ENCODE data around the gene POLE3. TPM values are rescaled to one million over a fixed set of nuclear protein-coding genes. Genes with fewer than 3 reads are reported as not detected.
"Not testable (repeated sequence)": the region's sequence is repeated elsewhere in the genome, so short reads cannot be mapped to it uniquely, and the experiment has no call there.

Gene POLE3
- total RNA-seq, 1 donor from 2014 or later, result 32.4 TPM

DNA sequence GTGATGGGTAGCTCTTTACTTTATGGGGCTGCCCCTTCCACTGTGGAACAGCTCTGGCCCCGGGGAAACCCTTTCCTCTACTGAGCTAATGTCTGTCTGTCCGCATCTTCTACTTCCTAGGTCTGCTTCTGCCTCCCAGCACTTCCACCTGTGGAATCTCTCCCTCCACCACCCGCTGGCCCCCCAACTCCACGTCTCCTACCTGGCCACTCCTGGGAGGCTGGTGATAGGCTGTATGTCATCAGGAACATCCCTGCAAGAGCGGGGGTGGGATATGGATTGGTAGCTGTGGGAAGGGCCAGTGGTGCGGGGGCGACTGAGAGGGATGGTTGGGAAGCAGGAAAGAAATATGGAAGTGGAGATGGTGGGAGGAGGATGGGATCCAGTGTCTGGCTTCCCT lies 18.6 kb downstream of the POLE3 start:
- Histone ChIP-seq H3K9me3 (ENCODE audit: control insufficient read depth in 3 of 3, low read length in 3 of 3) (no peaks in the 10 kb centered on the region), H3K27me3 (ENCODE audit: control insufficient read depth in 3 of 3, insufficient read depth in 3 of 3, low read length in 3 of 3) (no peaks in the 10 kb centered on the region), H3K27ac (ENCODE audit: low read depth, low read length) (no peak overlapping the region), H3K4me3 (ENCODE audit: low read length in 3 of 3) (no peak overlapping the region), H3K4me1 (ENCODE audit: control insufficient read depth in 3 of 3, insufficient read depth in 3 of 3, low read length in 3 of 3) (no peaks in the 10 kb centered on the region), H3K9ac (ENCODE audit: low read depth in 1 of 3, low read length in 3 of 3) (no peak overlapping the region), H3K36me3 (ENCODE audit: control insufficient read depth in 3 of 3, insufficient read depth in 3 of 3, low read length in 3 of 3) (peaks cover 50 to 57% (median 51%) of the 10 kb centered on the region in 3 donors)

DNA sequence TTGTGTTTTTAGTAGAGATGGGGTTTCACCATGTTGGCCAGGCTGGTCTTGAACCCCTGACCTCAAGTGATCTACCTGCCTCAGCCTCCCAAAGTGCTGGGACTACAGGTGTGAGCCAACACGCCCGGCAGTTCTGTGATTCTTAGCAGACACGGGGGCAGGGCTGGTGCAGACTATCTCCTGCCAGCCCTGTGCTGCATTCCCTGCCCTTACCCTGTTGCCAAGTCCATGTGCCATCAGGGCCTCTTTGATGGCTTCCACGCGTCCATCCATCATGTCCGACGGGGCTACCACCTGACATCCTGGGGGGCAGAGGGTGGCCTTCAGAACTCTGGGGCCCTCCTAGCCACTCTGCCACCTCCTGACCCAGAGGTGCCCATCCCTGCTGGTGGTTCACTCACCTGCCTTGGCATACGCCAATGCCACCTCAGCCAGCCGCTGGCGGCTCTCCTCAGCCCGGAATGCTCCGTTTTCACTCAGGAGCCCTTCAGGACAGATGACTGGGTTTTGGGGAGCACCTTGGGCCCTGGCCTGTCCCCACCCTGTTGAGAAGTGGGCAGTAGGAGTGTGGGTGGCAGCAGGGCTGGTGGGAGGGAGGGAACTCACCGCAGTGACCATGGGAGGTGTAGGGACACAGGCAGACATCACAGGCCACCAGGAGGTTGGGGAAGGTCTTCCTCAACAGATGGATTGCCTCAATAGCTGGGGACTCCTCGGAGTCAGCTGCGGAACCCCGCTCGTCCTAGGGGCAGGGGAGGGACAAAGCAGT lies 20.1 kb downstream of the POLE3 start:
- no peaks in the 10 kb centered on the region for H3K4me1 ChIP-seq (ENCODE audit: control insufficient read depth in 3 of 3, insufficient read depth in 3 of 3, low read length in 3 of 3)
- H3K4me3 ChIP-seq (ENCODE audit: low read length in 3 of 3), result no peak overlapping the region
- no peak overlapping the region for H3K9ac ChIP-seq (ENCODE audit: low read depth in 1 of 3, low read length in 3 of 3)
- H3K27ac ChIP-seq (ENCODE audit: low read depth, low read length), result no peak overlapping the region
- peaks cover 52 to 66% (median 54%) of the 10 kb centered on the region in 3 donors for H3K36me3 ChIP-seq (ENCODE audit: control insufficient read depth in 3 of 3, insufficient read depth in 3 of 3, low read length in 3 of 3)
- H3K27me3 ChIP-seq (ENCODE audit: control insufficient read depth in 3 of 3, insufficient read depth in 3 of 3, low read length in 3 of 3), result no peaks in the 10 kb centered on the region
- H3K9me3 ChIP-seq (ENCODE audit: control insufficient read depth in 3 of 3, low read length in 3 of 3), result no peaks in the 10 kb centered on the region

DNA sequence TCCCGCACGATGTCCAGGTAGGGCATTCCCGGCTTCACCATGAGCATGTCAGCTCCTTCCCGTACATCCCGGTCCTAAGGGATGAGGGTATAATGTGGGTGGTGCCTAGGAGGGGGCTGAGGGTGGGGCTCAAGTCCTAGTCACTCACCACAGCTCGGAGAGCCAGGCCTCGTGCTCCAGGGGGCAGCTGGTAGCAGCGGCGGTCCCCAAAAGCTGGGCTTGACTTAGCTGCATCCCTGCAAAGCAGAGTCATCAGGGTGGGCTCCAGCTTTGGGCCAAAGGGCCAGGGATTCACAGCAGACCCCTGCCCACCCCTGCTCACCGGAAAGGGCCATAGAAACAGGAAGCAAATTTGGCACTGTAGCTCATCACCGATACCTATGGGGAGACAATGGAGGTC lies 21.0 kb downstream of the POLE3 start:
- H3K36me3 ChIP-seq (ENCODE audit: control insufficient read depth in 3 of 3, insufficient read depth in 3 of 3, low read length in 3 of 3), result peaks cover 50 to 62% (median 54%) of the 10 kb centered on the region in 3 donors
- H3K27ac ChIP-seq (ENCODE audit: low read depth, low read length), result no peak overlapping the region
- H3K9ac ChIP-seq (ENCODE audit: low read depth in 1 of 3, low read length in 3 of 3), result no peak overlapping the region
- no peaks in the 10 kb centered on the region for H3K27me3 ChIP-seq (ENCODE audit: control insufficient read depth in 3 of 3, insufficient read depth in 3 of 3, low read length in 3 of 3)
- no peaks in the 10 kb centered on the region for H3K9me3 ChIP-seq (ENCODE audit: control insufficient read depth in 3 of 3, low read length in 3 of 3)
- H3K4me1 ChIP-seq (ENCODE audit: control insufficient read depth in 3 of 3, insufficient read depth in 3 of 3, low read length in 3 of 3), result no peaks in the 10 kb centered on the region
- H3K4me3 ChIP-seq (ENCODE audit: low read length in 3 of 3), result no peak overlapping the region

DNA sequence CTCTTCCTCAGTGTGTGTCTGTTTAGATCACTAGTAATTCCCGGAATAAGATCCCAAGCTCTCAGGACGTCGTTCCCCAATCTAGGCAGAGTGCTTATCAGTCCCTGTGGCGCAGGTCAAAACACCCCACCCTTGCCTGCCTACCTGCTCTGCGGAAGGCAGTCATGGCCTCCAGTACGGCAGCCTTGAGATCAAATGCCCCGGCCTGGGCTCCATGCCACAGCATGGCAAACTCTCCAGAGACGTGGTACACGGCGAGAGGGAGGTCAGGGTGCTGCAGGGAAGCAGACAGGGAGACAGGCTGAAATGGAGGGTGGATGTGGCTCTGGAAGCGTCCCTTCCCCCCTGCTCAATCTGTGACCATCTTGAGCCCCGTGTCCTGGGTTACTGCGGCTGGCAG lies 21.6 kb downstream of the POLE3 start:
- peaks cover 50 to 62% (median 54%) of the 10 kb centered on the region in 3 donors for H3K36me3 ChIP-seq (ENCODE audit: control insufficient read depth in 3 of 3, insufficient read depth in 3 of 3, low read length in 3 of 3)
- H3K27ac ChIP-seq (ENCODE audit: low read depth, low read length), result no peak overlapping the region
- no peak overlapping the region for H3K4me3 ChIP-seq (ENCODE audit: low read length in 3 of 3)
- H3K4me1 ChIP-seq (ENCODE audit: control insufficient read depth in 3 of 3, insufficient read depth in 3 of 3, low read length in 3 of 3), result no peaks in the 10 kb centered on the region
- H3K9ac ChIP-seq (ENCODE audit: low read depth in 1 of 3, low read length in 3 of 3), result no peak overlapping the region
- no peaks in the 10 kb centered on the region for H3K27me3 ChIP-seq (ENCODE audit: control insufficient read depth in 3 of 3, insufficient read depth in 3 of 3, low read length in 3 of 3)
- H3K9me3 ChIP-seq (ENCODE audit: control insufficient read depth in 3 of 3, low read length in 3 of 3), result no peaks in the 10 kb centered on the region

DNA sequence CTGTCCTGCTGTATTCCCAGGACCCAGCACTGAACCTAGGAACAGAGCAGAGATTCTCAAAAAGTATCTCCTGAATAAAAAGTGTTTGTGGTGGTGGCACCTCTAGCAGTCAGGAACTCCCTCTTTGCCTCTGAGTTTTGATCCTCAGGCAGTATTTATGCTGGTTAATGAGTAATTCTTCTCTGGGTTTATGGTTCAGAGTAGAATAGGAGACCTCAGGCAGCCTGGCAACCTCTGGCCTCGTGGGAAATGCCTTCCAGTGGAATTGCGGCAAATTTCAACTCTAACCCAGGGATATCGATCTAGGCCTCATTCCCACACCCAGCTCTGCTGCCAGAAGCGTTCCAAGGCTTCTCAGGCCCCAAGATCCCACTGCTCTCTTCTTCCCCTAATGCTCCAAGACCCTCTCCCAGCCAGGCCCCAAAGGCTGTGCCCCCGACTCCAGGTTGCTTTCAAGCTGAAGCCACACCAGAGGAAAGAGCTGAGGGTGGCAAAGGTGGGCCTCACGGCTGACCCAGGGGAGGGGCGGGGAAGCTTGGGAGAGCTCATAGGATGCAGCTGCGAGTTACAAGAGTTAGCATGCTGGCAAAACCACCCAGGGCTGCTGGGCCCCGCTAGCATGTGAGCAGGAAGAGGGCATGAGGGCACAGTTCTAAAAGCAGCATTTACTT lies 22.8 kb downstream of the POLE3 start:
- no peak overlapping the region for H3K4me3 ChIP-seq (ENCODE audit: low read length in 3 of 3)
- H3K4me1 ChIP-seq (ENCODE audit: control insufficient read depth in 3 of 3, insufficient read depth in 3 of 3, low read length in 3 of 3), result no peaks in the 10 kb centered on the region
- no peaks in the 10 kb centered on the region for H3K9me3 ChIP-seq (ENCODE audit: control insufficient read depth in 3 of 3, low read length in 3 of 3)
- no peak overlapping the region for H3K9ac ChIP-seq (ENCODE audit: low read depth in 1 of 3, low read length in 3 of 3)
- no peak overlapping the region for H3K27ac ChIP-seq (ENCODE audit: low read depth, low read length)
- H3K36me3 ChIP-seq (ENCODE audit: control insufficient read depth in 3 of 3, insufficient read depth in 3 of 3, low read length in 3 of 3), result peaks cover 50 to 62% (median 54%) of the 10 kb centered on the region in 3 donors
- H3K27me3 ChIP-seq (ENCODE audit: control insufficient read depth in 3 of 3, insufficient read depth in 3 of 3, low read length in 3 of 3), result no peaks in the 10 kb centered on the region

DNA sequence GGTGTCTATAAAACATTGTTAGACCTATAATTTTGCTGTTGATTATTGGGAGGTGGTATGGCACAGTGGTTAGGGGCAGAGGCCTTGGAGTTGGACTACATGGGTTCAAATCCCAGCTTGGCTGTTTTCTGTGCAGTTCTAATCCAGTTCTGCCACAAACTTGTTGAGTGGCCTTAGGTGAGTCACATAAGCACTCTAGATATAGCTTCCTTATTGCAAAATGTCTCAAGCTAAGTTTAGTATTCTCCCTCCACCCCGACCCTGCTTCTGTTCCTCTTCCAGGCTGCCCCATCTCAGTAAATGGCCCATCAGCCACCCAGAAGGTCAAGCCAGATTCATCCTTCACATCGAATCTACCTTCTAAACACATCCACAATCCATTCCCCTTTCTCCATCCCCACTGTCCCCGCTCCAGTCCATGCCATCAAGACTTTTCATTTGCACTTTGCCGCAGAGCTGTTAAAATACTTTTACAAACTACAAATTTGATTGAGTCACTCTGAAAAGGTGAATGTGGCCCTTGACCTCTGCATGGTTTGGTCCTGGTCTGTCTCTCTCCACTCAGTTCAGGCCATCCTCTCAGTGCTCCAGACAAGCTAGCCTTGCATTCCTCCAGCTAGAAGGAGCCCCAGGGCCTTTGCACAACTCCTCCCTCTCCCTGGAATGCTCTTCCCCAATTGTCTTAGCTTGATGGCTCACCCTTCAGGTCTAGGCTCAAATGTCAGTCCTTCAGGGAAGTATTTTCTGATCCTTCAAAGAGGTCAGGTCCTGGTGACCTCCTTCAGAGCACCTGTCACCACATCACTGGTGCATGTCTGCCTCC lies 23.7 kb downstream of the POLE3 start:
- Histone ChIP-seq H3K36me3 (ENCODE audit: control insufficient read depth in 3 of 3, insufficient read depth in 3 of 3, low read length in 3 of 3) (peaks cover 42 to 54% (median 46%) of the 10 kb centered on the region in 3 donors), H3K27me3 (ENCODE audit: control insufficient read depth in 3 of 3, insufficient read depth in 3 of 3, low read length in 3 of 3) (no peaks in the 10 kb centered on the region)

DNA sequence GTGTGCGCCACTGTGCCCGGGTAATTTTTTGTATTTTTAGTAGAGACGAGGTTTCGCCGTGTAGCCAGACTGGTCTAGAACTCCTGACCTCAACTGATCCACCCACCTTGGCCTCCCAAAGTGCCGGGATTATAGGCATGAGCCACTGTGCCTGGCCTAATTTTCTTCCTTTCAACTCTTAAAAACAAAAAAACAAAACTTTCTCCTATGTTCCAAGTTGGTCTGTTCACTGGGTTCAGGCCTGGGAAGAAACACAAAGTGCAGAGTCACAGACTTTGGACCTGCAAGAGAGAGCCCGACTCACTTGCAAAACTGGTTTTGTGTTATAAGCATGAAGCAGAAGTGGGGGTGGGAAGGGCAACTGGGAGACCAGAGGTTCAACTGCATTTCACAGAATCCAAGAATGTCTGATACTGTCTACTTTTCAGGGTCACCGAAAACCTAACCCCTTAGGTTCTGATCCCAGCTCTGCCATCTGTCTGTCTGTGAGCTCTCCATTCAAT lies 28.5 kb downstream of the POLE3 start:
- H3K4me3 ChIP-seq (ENCODE audit: low read length in 3 of 3), result no peak overlapping the region
- no peaks in the 10 kb centered on the region for H3K27me3 ChIP-seq (ENCODE audit: control insufficient read depth in 3 of 3, insufficient read depth in 3 of 3, low read length in 3 of 3)
- no peaks in the 10 kb centered on the region for H3K9me3 ChIP-seq (ENCODE audit: control insufficient read depth in 3 of 3, low read length in 3 of 3)
- no peak overlapping the region for H3K9ac ChIP-seq (ENCODE audit: low read depth in 1 of 3, low read length in 3 of 3)
- H3K27ac ChIP-seq (ENCODE audit: low read depth, low read length), result no peak overlapping the region
- H3K36me3 ChIP-seq (ENCODE audit: control insufficient read depth in 3 of 3, insufficient read depth in 3 of 3, low read length in 3 of 3), result peaks cover 3 to 10% (median 3%) of the 10 kb centered on the region in 3 donors
- H3K4me1 ChIP-seq (ENCODE audit: control insufficient read depth in 3 of 3, insufficient read depth in 3 of 3, low read length in 3 of 3), result peaks cover 2 to 3% (median 3%) of the 10 kb centered on the region in 3 donors

More for the DNA sequence above, 23.7 kb downstream of the POLE3 start:
- Histone ChIP-seq H3K4me3 (ENCODE audit: low read length in 3 of 3) (no peak overlapping the region), H3K27ac (ENCODE audit: low read depth, low read length) (no peak overlapping the region), H3K9me3 (ENCODE audit: control insufficient read depth in 3 of 3, low read length in 3 of 3) (no peaks in the 10 kb centered on the region), H3K9ac (ENCODE audit: low read depth in 1 of 3, low read length in 3 of 3) (no peak overlapping the region), H3K4me1 (ENCODE audit: control insufficient read depth in 3 of 3, insufficient read depth in 3 of 3, low read length in 3 of 3) (no peaks in the 10 kb centered on the region)

DNA sequence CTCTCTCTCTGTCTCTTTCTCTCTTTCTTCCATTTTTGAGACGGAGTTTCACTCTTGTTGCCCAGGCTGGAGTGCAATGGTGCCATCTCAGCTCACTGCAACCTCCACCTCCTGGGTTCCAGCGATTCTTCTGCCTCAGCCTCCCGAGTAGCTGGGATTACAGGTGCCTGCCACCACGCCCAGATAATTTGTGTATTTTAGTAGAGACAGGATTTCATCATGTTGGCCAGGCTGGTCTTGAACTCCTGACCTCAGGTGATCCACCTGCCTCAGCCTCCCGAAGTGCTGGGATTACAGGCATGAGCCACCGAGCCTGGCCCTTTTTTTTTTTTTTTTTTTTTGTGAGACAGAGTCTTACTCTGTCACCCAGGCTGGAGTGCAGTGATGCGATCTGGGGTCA lies 29.0 kb downstream of the POLE3 start:
- not testable (repeated sequence) for H3K4me1 ChIP-seq (ENCODE audit: control insufficient read depth in 3 of 3, insufficient read depth in 3 of 3, low read length in 3 of 3); H3K9me3 ChIP-seq (ENCODE audit: control insufficient read depth in 3 of 3, low read length in 3 of 3); H3K27ac ChIP-seq (ENCODE audit: low read depth, low read length); H3K4me3 ChIP-seq (ENCODE audit: low read length in 3 of 3); H3K36me3 ChIP-seq (ENCODE audit: control insufficient read depth in 3 of 3, insufficient read depth in 3 of 3, low read length in 3 of 3); H3K27me3 ChIP-seq (ENCODE audit: control insufficient read depth in 3 of 3, insufficient read depth in 3 of 3, low read length in 3 of 3); H3K9ac ChIP-seq (ENCODE audit: low read depth in 1 of 3, low read length in 3 of 3)

DNA sequence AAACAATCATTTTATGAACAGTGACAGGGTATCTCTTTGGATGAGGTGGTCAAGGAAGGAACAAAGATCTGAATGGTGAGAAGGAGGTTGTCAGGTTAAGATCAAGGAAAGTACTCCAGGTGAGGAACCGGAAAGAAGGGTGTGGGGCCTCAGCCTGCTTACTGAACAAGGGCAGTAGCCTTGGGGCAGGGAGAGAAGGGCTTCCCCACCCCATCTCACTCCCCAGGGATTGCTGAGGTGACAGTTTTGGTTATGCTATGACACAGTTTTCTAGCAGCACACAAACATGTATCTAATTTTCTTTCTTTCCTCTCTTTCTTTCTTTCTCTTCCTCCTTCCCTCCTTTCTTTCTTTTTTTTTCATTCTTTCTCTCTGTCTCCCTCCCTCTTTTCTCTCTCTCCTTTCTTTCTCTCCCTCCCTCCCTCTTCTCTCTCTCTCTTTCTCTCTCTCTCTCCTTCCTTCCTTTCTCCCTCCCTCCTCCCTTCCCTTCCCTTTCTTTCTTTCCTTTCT lies 29.6 kb downstream of the POLE3 start:
- no peak overlapping the region for H3K27ac ChIP-seq (ENCODE audit: low read depth, low read length)
- H3K36me3 ChIP-seq (ENCODE audit: control insufficient read depth in 3 of 3, insufficient read depth in 3 of 3, low read length in 3 of 3), result peaks cover 0 to 3% (median 0%) of the 10 kb centered on the region in 3 donors
- no peak overlapping the region for H3K9ac ChIP-seq (ENCODE audit: low read depth in 1 of 3, low read length in 3 of 3)
- H3K9me3 ChIP-seq (ENCODE audit: control insufficient read depth in 3 of 3, low read length in 3 of 3), result no peaks in the 10 kb centered on the region
- peaks cover 2 to 4% (median 3%) of the 10 kb centered on the region in 3 donors for H3K4me1 ChIP-seq (ENCODE audit: control insufficient read depth in 3 of 3, insufficient read depth in 3 of 3, low read length in 3 of 3)
- H3K27me3 ChIP-seq (ENCODE audit: control insufficient read depth in 3 of 3, insufficient read depth in 3 of 3, low read length in 3 of 3), result no peaks in the 10 kb centered on the region
- no peak overlapping the region for H3K4me3 ChIP-seq (ENCODE audit: low read length in 3 of 3)
